C4-2B (cell line): ENCODE measurements around the gene NACC2.

Experiments used
- H3K27ac ChIP-seq: fragments of 450-650 bp; 2 replicates; pipeline ENCODE4 v1.5.1; 2017
- CTCF ChIP-seq: fragments of 450-650 bp; conservative IDR thresholded peaks from 2 replicates; pipeline ENCODE4 v1.5.1; 2017; ENCODE audit warnings: mild to moderate bottlenecking
- ZFX ChIP-seq: fragments of 450-650 bp; IDR thresholded peaks from 2 replicates; pipeline ENCODE4 v1.6.1; 2017

NACC2 gene

DNA sequence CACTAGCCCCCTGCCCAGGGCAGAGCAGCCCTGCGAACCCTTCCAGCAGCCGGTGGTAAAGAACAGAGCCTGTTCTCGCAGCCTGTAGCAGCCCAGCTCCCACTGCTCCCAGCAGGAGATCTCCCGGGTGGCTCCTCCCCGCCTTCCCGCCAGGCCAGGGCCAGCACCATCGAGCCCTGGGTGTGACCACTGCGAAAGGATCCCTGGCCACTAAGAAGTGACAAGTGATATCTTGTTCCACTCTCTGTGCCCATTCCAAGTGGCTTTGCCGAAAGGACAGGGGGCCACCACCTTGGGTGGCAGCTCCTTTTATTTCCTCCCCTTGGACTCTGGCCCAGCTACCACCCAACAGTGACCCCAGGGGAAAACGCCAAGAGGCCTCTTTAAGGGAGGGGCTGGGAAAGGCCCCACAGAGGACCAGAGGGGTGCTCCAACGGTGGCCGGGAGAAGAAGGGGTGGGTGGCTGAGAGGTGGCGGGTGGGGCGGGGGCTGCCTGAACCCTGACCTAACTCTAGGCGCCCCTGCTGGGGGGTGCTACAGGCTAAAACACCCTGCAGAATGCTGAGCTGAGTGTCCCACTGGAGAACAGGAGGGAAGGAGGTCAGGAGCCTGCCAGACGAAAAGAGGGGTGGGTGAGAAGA lies 1.6 kb downstream of the NACC2 start:
- TF ChIP-seq CTCF (no peak), ZFX (no peak)
- H3K27ac ChIP-seq: no peak overlapping the region

GRCh38 chr9:136092741-136093140 lies 2.3 kb downstream of the NACC2 start:
- H3K27ac ChIP-seq: no peak overlapping the region
- TF ChIP-seq CTCF (no peak), ZFX (no peak)

- no peak for TF ChIP-seq CTCF
- TF ChIP-seq ZFX: no peak
Observed at GRCh38 chr9:136092353-136092650, 2.8 kb downstream of the NACC2 start.

DNA sequence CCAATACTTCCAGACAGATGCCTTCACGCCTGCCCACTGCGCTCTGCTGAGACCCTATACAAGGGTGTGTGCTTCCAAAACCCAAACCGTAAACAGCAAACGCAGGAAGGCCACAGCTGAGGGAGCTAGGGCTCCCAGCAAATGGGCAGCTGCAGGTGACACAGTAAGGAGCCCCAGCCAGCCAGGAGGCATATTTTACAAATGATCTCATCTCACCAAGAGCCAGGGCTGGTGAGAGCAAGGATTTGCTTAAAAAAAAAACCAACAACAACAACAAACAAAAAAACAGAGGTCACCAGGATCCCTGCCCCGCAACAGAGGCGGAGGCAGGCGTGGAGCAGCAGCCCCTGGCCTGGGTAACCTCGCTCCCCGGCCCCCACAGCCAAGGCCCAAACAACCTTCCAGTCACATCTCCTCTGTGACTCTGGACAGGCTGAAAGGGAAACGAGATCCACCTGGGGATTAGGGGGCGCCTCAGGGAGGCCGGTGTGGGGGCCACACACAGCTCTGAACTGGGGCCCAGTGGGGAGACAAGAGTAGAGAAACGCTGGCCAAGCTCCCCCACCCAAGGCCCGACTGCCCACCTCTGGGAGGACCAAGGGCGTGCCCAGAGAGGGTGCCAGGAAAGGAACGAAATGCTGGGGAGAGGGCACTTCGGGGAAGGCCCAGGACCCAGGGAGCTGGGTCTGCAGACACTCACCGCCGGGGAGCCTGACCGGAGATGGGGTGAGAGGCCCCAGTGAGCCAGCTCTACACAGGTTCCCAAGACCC lies 3.3 kb downstream of the NACC2 start:
- TF ChIP-seq CTCF: no peak
- no peak for TF ChIP-seq ZFX
- H3K27ac ChIP-seq: no peak overlapping the region

More at GRCh38 chr9:136092353-136092650, 2.8 kb downstream of the NACC2 start:
- H3K27ac ChIP-seq: no peak overlapping the region

GRCh38 chr9:136090768-136091581 lies 4.1 kb downstream of the NACC2 start:
- TF ChIP-seq ZFX (no peak), CTCF (no peak)
- no peak overlapping the region for H3K27ac ChIP-seq

GRCh38 chr9:136090056-136090735 lies 4.9 kb downstream of the NACC2 start:
- H3K27ac ChIP-seq: no peak overlapping the region
- TF ChIP-seq ZFX (no peak), CTCF (no peak)
